SKM-1 treated with dmso at 0.1 percent for 144 hours (cell line): Measurements from ENCODE around the gene HRH3.

Experiments used
- DNase-seq: peaks from one replicate; lab custom pipeline; 2025; ENCODE audit not compliant: unreplicated experiment; lab: John Stamatoyannopoulos, UW

The HRH3 gene

GRCh38 chr20:62216636-62217566, 3.2 kb downstream of the HRH3 start:
- DNase-seq: no peak

GRCh38 chr20:62215991-62216635, 4.0 kb downstream of the HRH3 start:
- no peak for DNase-seq

DNA sequence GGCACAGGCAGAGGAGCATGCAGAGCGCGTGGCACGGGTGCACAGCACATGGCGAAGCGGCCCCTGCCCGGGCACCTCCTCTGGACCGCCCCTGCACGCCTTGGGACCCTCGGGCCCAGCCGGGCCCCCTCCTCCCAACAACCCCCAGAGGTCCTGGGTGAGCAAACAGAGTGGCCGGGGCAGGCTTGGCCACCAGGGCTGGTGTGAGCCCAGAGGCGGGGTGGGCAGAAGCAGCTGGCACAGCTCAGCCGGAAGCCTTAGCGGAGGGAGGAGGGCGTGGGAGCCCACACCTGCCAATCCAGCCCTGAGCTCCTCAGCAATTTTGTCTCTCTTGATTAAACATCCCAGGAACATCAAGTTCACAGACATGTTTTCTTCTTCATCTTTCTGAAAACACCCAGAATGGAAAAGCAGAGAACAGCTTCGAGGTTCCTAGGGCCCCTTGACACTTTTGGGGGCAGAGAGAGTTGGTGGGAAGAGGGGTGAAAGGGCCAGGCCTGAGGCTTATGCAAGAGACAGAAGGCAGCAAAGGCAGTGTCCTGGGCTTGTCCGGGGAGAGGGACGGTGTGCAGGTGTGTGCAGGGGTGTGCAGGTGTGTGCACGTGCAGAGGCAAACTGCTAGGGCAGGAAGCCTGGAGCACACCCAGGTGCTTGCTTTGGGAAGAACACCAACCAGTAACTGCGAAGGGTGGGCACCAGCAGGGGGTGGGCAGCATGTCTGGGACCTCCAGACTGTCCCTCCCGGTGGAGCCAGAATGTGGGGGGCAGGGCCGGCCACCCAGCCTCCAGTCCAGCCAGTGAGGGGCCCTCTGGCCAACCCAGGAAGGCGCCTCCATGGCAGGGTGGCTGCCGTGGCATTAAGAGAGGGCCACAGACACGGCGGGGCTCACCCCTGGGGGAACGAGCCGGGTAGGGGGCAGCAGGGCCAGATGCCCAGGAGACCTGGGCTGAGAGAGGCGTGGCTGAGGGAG, 4.8 kb downstream of the HRH3 start:
- no peak for DNase-seq

- no peak for DNase-seq
Measured at GRCh38 chr20:62214067-62214466, 6.0 kb downstream of the HRH3 start.

- DNase-seq: no peak
Measured at GRCh38 chr20:62212299-62212698, 7.8 kb downstream of the HRH3 start.

- no peak for DNase-seq
Measured at GRCh38 chr20:62211769-62212288, 8.2 kb downstream of the HRH3 start.

- no peak for DNase-seq
Measured at GRCh38 chr20:62211216-62211615, 8.9 kb downstream of the HRH3 start.

GRCh38 chr20:62210496-62210855, 9.6 kb downstream of the HRH3 start:
- DNase-seq: no peak

DNA sequence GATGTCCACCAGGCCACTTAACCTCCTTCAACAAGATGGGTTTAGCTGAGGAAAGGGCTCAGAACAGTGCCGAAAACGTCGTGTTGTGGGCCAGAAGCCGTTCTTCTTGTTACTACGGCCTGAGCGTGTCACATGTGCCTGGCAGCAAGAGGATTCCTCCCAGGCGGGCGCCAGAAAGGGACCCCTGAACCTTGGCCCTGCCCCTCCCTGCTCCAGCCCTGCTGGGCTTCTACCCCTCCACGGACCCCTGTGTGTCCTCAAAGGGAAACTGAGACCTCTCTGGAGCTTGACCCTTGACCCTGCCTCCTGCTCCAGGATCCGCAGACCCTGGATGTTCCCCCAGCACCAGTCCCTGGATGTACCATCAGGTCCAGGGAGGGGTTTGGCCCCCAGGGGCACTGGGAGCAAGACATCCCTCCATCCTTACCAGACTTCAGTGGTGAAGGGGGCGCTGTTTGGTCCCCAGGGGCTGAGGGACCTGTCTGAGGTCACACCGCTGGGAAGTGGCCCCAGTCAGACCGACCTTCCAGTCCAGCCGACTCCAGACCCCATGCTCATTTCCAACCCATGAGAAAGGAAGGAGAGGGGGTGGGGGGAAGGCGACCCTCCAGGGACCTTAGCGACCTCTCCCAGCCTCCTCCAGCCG, 10.1 kb downstream of the HRH3 start:
- DNase-seq: no peak

GRCh38 chr20:62208795-62209755, 11.0 kb downstream of the HRH3 start:
- no peak for DNase-seq

- no peak for DNase-seq
Measured at GRCh38 chr20:62208061-62208794, 11.8 kb downstream of the HRH3 start.

- no peak for DNase-seq
Measured at GRCh38 chr20:62206388-62206775, 13.7 kb downstream of the HRH3 start.

DNA sequence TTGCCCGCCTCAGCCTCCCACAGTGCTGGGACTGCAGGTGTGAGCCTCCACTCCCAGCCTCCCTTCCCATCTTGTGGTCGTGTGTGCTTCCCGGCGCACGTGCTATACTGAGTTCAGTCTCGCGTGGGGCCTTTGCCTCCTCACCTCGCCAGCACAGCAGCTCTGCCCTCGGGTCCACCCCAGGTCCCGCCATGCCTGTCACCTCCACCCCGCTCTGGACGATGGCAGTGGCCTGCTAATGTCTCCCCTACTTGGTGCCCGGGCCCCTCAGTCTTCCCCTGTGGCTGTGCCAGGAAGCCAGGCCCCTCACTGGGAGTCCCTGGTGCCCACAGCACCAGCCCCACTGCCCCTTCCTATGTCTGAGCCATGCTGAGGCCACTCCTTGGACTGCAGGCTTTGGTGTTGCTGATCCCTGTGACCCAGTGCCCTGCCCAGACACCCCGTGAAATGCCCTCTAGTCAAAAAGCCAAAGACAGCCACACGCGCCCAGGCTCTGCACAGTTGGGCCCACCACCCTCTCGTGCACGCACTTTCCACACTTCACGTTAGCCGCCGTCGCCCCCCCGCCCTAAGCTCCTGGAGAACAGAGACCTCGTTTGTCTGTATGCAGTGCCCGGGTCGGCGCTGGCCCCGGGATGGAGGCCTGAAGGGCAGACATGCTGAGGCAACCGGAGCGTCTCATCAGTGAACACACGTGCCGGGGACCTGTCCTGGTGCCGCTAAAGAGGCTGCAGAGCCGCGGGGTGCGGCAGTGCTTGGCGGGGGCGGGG, 14.3 kb downstream of the HRH3 start:
- no peak for DNase-seq

DNA sequence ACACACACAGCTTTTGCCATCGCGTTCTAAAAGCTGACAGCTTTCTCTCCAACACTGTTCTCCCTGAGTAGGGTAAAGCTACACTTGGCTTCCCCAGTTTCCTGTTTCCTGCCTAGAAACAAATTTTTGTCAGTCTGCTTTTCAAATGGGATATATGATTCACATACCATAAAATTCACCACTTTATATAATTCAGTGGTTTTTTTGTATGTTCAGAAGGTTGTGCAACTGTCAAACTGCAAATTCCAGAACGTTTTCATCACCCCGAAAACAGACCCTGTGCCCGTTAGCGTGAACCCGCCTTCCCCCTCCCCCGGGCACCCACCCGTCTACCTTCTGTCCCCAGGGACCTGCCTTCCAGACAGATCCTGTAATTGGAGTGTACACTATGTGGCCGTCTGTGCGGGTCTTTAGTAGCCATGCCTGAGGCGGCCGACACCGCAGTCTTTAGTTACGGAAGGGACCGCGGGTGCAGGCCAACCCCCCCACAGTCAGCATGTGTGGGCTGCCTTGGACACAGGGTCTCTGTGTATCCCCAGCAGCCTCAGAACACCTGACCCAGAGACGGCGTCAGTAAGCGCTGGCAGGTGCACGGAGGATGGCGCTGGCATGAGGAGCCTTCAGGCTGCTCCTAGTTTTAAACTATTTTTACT, 16.6 kb downstream of the HRH3 start:
- no peak for DNase-seq

GRCh38 chr20:62202676-62203377, 17.3 kb downstream of the HRH3 start:
- DNase-seq: no peak

DNA sequence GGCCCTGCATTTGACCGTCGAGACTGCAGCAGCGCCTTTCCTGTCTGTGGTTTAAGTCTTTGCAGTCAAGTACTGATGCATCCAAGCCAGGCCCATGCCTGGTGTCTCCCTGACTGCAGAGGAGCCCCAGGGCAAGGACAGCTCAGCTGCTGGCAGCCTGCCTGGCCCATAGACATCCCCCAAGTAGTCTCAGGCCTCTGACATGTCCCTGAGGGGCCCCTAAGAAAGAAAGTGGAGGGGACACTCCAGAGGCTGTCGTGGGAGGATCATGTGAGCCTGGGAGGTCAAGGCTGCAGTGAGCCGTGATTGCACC, 18.0 kb downstream of the HRH3 start:
- no peak for DNase-seq
